COLO668 (cell line): ENCODE results near the gene MAP3K12.
A peak's percentile ranks its signal among the peaks of the same experiment; 100 is the strongest.

ENCODE experiments used
- DNase-seq: peaks from one replicate; lab custom pipeline; 2025; ENCODE audit not compliant: unreplicated experiment; lab: John Stamatoyannopoulos, UW

The MAP3K12 gene

GRCh38 chr12:53508534-53509170, 9.4 kb upstream of the MAP3K12 start:
- DNase-seq: peak; percentile 65

- DNase-seq: no peak
These were observed 8.3 kb upstream of the MAP3K12 start for GRCh38 chr12:53507603-53507885.

- DNase-seq: no peak
These were observed 7.8 kb upstream of the MAP3K12 start, which contains the start of gene NPFF for GRCh38 chr12:53506881-53507602. TSS of gene NPFF (minus strand) at chr12:53507484. CDS start at chr12:53507474, 10 bp downstream.

GRCh38 chr12:53506450-53506785, 7.2 kb upstream of the MAP3K12 start:
- no peak for DNase-seq

GRCh38 chr12:53505555-53506449, 6.5 kb upstream of the MAP3K12 start:
- no peak for DNase-seq

- no peak for DNase-seq
These were observed 5.8 kb upstream of the MAP3K12 start for GRCh38 chr12:53505086-53505485.

- no peak for DNase-seq
These were observed 5.0 kb upstream of the MAP3K12 start for GRCh38 chr12:53504004-53504920.

GRCh38 chr12:53502983-53503728, 3.9 kb upstream of the MAP3K12 start:
- no peak for DNase-seq

GRCh38 chr12:53502331-53502730, 3.1 kb upstream of the MAP3K12 start:
- no peak for DNase-seq

GRCh38 chr12:53501615-53502181, 2.4 kb upstream of the MAP3K12 start:
- no peak for DNase-seq

- peak; percentile 92 for DNase-seq
These were observed 1.7 kb upstream of the MAP3K12 start, which contains the start of gene TARBP2 for GRCh38 chr12:53500776-53501614. TSS of gene TARBP2 (plus strand) at chr12:53501283. CDS start at chr12:53501409, 126 bp downstream.

- DNase-seq: no peak
These were observed 1.0 kb upstream of the MAP3K12 start for GRCh38 chr12:53500142-53500775.

GRCh38 chr12:53498235-53498630, 1.0 kb downstream of the MAP3K12 start:
- DNase-seq: no peak

- DNase-seq: no peak
These were observed 1.8 kb downstream of the MAP3K12 start for GRCh38 chr12:53497461-53497860.

- no peak for DNase-seq
These were observed 2.6 kb downstream of the MAP3K12 start for GRCh38 chr12:53496752-53497032.

- no peak for DNase-seq
These were observed 3.1 kb downstream of the MAP3K12 start for GRCh38 chr12:53495903-53496751.

GRCh38 chr12:53493610-53494391, 5.5 kb downstream of the MAP3K12 start:
- DNase-seq: no peak
